DND-41 (cell line): ENCODE data around the gene PLXNA4.

Experiments used
- ATAC-seq: fragments of 200-7000 bp; cut with Tn5 transposase; 3 replicates; pipeline ENCODE4 v1.9.1; 2021; ENCODE audit warnings: low read depth; ENCODE audit not compliant: insufficient read depth
- DNase-seq: peaks from one replicate; pipeline ENCODE4 v3.0.0-alpha.2; 2020
- H2AFZ ChIP-seq: 2 replicates; pipeline ENCODE4 v1.6.0; 2012; ENCODE audit warnings: low read depth, low read length
- H3K27ac ChIP-seq: 2 replicates; pipeline ENCODE4 v1.5.1; 2012; ENCODE audit warnings: low read length, inconsistent platforms
- H3K27me3 ChIP-seq: fragments of 200-600 bp; sonication (generic); 2 replicates; pipeline ENCODE4 v1.6.0; 2012; ENCODE audit warnings: low read length, mild to moderate bottlenecking, inconsistent platforms; ENCODE audit not compliant: insufficient read depth, poor library complexity
- H3K36me3 ChIP-seq: 2 replicates; pipeline ENCODE4 v1.5.1; 2012; ENCODE audit warnings: low read length, inconsistent platforms; ENCODE audit not compliant: insufficient read depth
- H3K4me1 ChIP-seq: 2 replicates; pipeline ENCODE4 v1.5.1; 2012; ENCODE audit warnings: mild to moderate bottlenecking, low read length; ENCODE audit not compliant: insufficient read depth
- H3K4me2 ChIP-seq: 2 replicates; pipeline ENCODE4 v1.6.0; 2012; ENCODE audit warnings: mild to moderate bottlenecking, moderate library complexity, low read length, inconsistent platforms; ENCODE audit not compliant: insufficient read depth
- H3K4me3 ChIP-seq, 2 experiments: fragments of 200-600 bp in 1 of 2; shearing (Covaris generic) in 1 of 2; 2 replicates each; pipeline ENCODE4 v1.5.1; 2012 to 2016; ENCODE audit warnings: inconsistent platforms in 2 of 2, low read length in 2 of 2, mild to moderate bottlenecking in 2 of 2, low read depth in 1 of 2, moderate library complexity in 1 of 2
- H3K79me2 ChIP-seq: 2 replicates; pipeline ENCODE4 v1.6.0; 2012; ENCODE audit warnings: low read length, inconsistent platforms; ENCODE audit not compliant: insufficient read depth
- H3K9ac ChIP-seq: 2 replicates; pipeline ENCODE4 v1.6.0; 2012; ENCODE audit warnings: low read depth, mild to moderate bottlenecking, inconsistent platforms, low read length, moderate library complexity
- H3K9me3 ChIP-seq: 2 replicates; pipeline ENCODE4 v1.5.1; 2012; ENCODE audit warnings: low read length, moderate library complexity, mild to moderate bottlenecking, inconsistent platforms; ENCODE audit not compliant: insufficient read depth, severe bottlenecking
- H4K20me1 ChIP-seq: 2 replicates; pipeline ENCODE4 v1.6.0; 2012; ENCODE audit warnings: low read length; ENCODE audit not compliant: insufficient read depth
- EZH2 ChIP-seq: IDR thresholded peaks from 3 replicates; pipeline ENCODE4 v1.6.1; 2012; ENCODE audit warnings: borderline replicate concordance, low read depth, mild to moderate bottlenecking, moderate library complexity, low read length, inconsistent platforms; ENCODE audit not compliant: severe bottlenecking
- TF ChIP-seq, protein P1 (sequence below): IDR thresholded peaks from 2 replicates; pipeline ENCODE4 v1.5.1; 2012; ENCODE audit warnings: borderline replicate concordance, low read length, moderate library complexity, mild to moderate bottlenecking; ENCODE audit not compliant: poor library complexity, severe bottlenecking; ENCODE audit errors: extremely low read depth

PLXNA4 gene

DNA sequence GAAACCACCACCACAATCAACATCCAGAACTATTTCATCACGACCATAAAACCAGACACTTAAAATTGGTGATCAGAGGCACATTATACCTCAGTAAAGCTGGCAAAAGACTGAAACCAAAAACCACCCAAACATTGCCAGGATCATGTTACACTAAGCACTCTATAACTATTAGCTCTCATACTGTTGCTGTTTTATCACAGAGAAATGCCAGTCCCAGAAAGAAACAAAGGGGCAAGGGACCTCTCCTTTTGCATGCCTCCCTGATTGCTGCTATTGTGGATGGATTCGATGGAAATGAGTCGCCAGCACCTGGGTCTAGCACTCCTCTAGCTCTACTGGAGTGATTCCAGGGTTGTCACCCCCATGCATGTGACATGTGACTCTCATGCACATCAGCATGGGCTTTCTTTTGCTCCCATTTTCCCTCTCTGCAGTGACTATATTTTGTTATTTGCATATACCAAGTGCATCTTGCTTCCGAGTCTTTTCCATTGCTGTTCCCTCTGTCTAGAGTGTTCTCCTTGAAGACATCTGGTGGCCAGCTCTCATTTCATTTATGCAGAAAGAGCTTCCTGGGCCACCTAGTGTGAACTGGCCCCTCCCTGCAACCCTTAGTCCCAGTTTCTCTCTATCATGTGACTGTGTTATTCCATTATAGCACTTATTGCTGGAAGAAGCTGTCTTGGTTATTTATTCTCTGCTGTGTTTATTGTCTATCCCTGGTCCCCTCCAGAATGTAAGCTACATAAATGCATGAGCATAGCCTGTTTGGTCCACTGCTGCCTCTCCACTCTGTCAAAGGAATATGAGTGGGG, 300.6 kb downstream of the PLXNA4 start:
- Histone ChIP-seq H3K36me3 (no peaks in the 10 kb centered on the region), H4K20me1 (no peaks in the 10 kb centered on the region), H3K4me1 (no peaks in the 10 kb centered on the region), H3K4me3 (no peak overlapping the region), H2AFZ (no peak overlapping the region), H3K9me3 (no peaks in the 10 kb centered on the region), H3K9ac (no peak overlapping the region), H3K27me3 (no peaks in the 10 kb centered on the region), H3K27ac (no peak overlapping the region), H3K4me2 (no peak overlapping the region), H3K79me2 (no peaks in the 10 kb centered on the region)
- ATAC-seq (no peak), DNase-seq (no peak)
- TF ChIP-seq, protein P1, sequence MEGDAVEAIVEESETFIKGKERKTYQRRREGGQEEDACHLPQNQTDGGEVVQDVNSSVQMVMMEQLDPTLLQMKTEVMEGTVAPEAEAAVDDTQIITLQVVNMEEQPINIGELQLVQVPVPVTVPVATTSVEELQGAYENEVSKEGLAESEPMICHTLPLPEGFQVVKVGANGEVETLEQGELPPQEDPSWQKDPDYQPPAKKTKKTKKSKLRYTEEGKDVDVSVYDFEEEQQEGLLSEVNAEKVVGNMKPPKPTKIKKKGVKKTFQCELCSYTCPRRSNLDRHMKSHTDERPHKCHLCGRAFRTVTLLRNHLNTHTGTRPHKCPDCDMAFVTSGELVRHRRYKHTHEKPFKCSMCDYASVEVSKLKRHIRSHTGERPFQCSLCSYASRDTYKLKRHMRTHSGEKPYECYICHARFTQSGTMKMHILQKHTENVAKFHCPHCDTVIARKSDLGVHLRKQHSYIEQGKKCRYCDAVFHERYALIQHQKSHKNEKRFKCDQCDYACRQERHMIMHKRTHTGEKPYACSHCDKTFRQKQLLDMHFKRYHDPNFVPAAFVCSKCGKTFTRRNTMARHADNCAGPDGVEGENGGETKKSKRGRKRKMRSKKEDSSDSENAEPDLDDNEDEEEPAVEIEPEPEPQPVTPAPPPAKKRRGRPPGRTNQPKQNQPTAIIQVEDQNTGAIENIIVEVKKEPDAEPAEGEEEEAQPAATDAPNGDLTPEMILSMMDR: no peak
- no peak for TF ChIP-seq EZH2

DNA sequence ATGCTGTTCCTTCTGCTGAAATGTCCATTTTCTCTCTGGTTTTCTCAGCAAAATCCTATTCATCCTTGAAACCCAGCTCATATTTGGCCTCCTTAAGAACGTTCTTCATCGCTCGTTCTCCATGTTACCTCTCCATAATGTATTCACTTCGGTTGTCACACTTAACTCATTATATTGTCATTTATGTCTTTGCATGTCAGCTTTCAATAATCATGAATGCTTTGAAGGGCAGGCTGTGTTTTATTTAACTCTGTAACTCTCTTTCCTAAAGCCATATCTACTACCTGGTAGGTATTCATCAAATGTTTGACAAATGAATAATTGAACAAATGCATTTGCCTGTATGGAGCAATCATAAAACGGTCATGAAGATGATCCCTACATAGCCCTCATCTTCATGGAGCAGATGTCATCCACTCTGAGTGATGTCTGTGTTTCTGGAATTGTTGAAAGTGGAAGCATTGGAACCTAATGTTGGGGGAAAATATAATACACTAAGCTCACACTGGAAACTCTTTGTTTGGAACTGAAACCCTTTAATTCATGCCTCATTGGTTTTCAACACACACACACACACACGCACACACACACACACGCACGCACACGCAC, 303.4 kb downstream of the PLXNA4 start:
- Histone ChIP-seq H2AFZ (no peak overlapping the region), H3K9me3 (no peaks in the 10 kb centered on the region), H3K79me2 (no peaks in the 10 kb centered on the region), H4K20me1 (no peaks in the 10 kb centered on the region), H3K4me2 (no peak overlapping the region), H3K4me1 (no peaks in the 10 kb centered on the region), H3K9ac (no peak overlapping the region), H3K4me3 (no peak overlapping the region), H3K27me3 (no peaks in the 10 kb centered on the region), H3K27ac (no peak overlapping the region), H3K36me3 (no peaks in the 10 kb centered on the region)
- no peak for DNase-seq
- ATAC-seq: no peak
- TF ChIP-seq, protein P1: no peak
- TF ChIP-seq EZH2: no peak

DNA sequence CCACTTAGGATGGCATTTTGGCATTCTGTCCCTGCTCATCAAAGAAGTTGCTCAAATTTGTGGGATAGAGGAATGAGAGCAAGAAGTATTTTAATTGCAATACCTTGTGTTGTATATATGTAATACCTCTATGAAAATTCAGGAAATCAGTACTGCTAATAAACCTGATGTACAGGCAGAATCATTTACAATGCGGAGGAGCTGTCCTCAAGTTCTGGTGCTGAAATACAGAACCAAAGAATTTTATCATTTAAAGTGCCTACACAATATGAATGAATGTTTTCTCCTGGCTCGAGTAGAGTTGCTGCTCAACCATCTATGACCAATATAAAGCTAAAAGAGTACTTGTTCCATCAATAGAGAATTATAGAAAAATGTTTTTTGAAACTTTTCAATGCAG, 305.8 kb downstream of the PLXNA4 start:
- no peak for ATAC-seq

More for the DNA sequence above, 305.8 kb downstream of the PLXNA4 start:
- Histone ChIP-seq H3K9ac (no peak overlapping the region), H3K4me3 (no peak overlapping the region), H3K79me2 (no peaks in the 10 kb centered on the region), H3K4me2 (no peak overlapping the region), H3K4me1 (no peaks in the 10 kb centered on the region), H3K36me3 (no peaks in the 10 kb centered on the region), H3K27ac (no peak overlapping the region), H2AFZ (no peak overlapping the region), H3K9me3 (no peaks in the 10 kb centered on the region), H3K27me3 (no peaks in the 10 kb centered on the region), H4K20me1 (no peaks in the 10 kb centered on the region)
- DNase-seq: peak; percentile 25
- no peak for TF ChIP-seq EZH2
- TF ChIP-seq, protein P1: no peak
